Loucy (cell line): ENCODE measurements around the gene HIVEP1.

Experiments
- H2AFZ ChIP-seq: fragments of 200-600 bp; sonication (generic); 2 replicates; pipeline ENCODE4 v1.6.0; 2016; ENCODE audit warnings: antibody characterized with exemption, mild to moderate bottlenecking, low read length, moderate library complexity
- H3F3A ChIP-seq: fragments of 200-600 bp; 2 replicates; pipeline ENCODE4 v1.6.0; 2016; ENCODE audit warnings: antibody characterized with exemption, low read depth, mild to moderate bottlenecking
- H3K27me3 ChIP-seq: fragments of 200-600 bp; sonication (generic); 2 replicates; pipeline ENCODE4 v1.6.1; 2014; ENCODE audit warnings: low read length, mild to moderate bottlenecking; ENCODE audit not compliant: insufficient read depth, poor library complexity, severe bottlenecking
- H3K36me3 ChIP-seq: fragments of 200-600 bp; sonication (generic); 2 replicates; pipeline ENCODE4 v1.6.1; 2016; ENCODE audit warnings: low read length; ENCODE audit not compliant: insufficient read depth
- H3K4me1 ChIP-seq: fragments of 200-600 bp; sonication (generic); 2 replicates; pipeline ENCODE4 v1.5.1; 2014; ENCODE audit warnings: low read length, mild to moderate bottlenecking; ENCODE audit not compliant: insufficient read depth, poor library complexity, severe bottlenecking
- H3K4me2 ChIP-seq: fragments of 200-600 bp; sonication (generic); 2 replicates; pipeline ENCODE4 v1.6.0; 2014; ENCODE audit warnings: antibody characterized with exemption, low read length, low read depth, mild to moderate bottlenecking; ENCODE audit not compliant: poor library complexity, severe bottlenecking
- H3K4me3 ChIP-seq: fragments of 200-600 bp; sonication (generic); 2 replicates; pipeline ENCODE4 v1.5.1; 2014; ENCODE audit warnings: low read length, mild to moderate bottlenecking, mixed read lengths; ENCODE audit not compliant: poor library complexity, severe bottlenecking
- H3K79me2 ChIP-seq: fragments of 200-600 bp; sonication (generic); 2 replicates; pipeline ENCODE4 v1.6.1; 2014; ENCODE audit warnings: low read length; ENCODE audit not compliant: insufficient read depth
- H3K9ac ChIP-seq: fragments of 200-600 bp; sonication (generic); 2 replicates; pipeline ENCODE4 v1.6.0; 2014; ENCODE audit warnings: mild to moderate bottlenecking, low read depth, low read length, moderate library complexity; ENCODE audit not compliant: poor library complexity, severe bottlenecking
- H3K9me2 ChIP-seq: fragments of 200-600 bp; sonication (generic); replicated peaks from 2 replicates; pipeline ENCODE4 v1.6.1; 2016; ENCODE audit warnings: low read depth, low read length, mixed read lengths
- H3K9me3 ChIP-seq: fragments of 200-600 bp; sonication (generic); 2 replicates; pipeline ENCODE4 v1.6.1; 2014; ENCODE audit warnings: mild to moderate bottlenecking, antibody characterized with exemption, low read length, low read depth; ENCODE audit not compliant: insufficient read depth
- H4K20me1 ChIP-seq: fragments of 200-600 bp; sonication (generic); 2 replicates; pipeline ENCODE4 v1.6.0; 2014; ENCODE audit warnings: antibody characterized with exemption, low read length, mild to moderate bottlenecking; ENCODE audit not compliant: insufficient read depth, poor library complexity, severe bottlenecking
- CTCF ChIP-seq: fragments of 200-600 bp; sonication (generic); conservative IDR thresholded peaks from 2 replicates; pipeline ENCODE4 v1.5.1; 2014; ENCODE audit warnings: mild to moderate bottlenecking, antibody characterized with exemption, low read length
- EZH2phosphoT487 ChIP-seq: fragments of 200-600 bp; IDR thresholded peaks from 2 replicates; pipeline ENCODE4 v1.6.1; 2018; ENCODE audit warnings: antibody characterized with exemption, mild to moderate bottlenecking, moderate library complexity, borderline replicate concordance

Gene HIVEP1

GRCh38 chr6:12115492-12115891, 103.4 kb downstream of the HIVEP1 start:
- Histone ChIP-seq H2AFZ (no peak overlapping the region), H3K36me3 (peaks cover 5% of the 10 kb centered on the region; the same call in 1 of the 2 replicates), H3K79me2 (0 out of 2 replicates have a peak, but pooled peaks cover 3% of the 10 kb centered on the region), H3K4me1 (peaks cover 44% of the 10 kb centered on the region), H3F3A (peaks cover 6% of the 10 kb centered on the region; the same call in 1 of the 2 replicates), H3K4me2 (no peak overlapping the region), H3K4me3 (no peak overlapping the region), H3K9me2 (no peaks in the 10 kb centered on the region), H3K27me3 (no peaks in the 10 kb centered on the region), H3K9me3 (no peaks in the 10 kb centered on the region), H4K20me1 (no peaks in the 10 kb centered on the region), H3K9ac (no peak overlapping the region)
- TF ChIP-seq CTCF (no peak), EZH2phosphoT487 (no peak)

- Histone ChIP-seq H3K4me3 (no peak overlapping the region), H2AFZ (no peak overlapping the region), H3K9me3 (no peaks in the 10 kb centered on the region), H3K4me1 (peaks cover 36% of the 10 kb centered on the region), H3K9me2 (no peaks in the 10 kb centered on the region), H4K20me1 (no peaks in the 10 kb centered on the region), H3K27me3 (no peaks in the 10 kb centered on the region), H3K79me2 (0 out of 2 replicates have a peak, but pooled peaks cover 3% of the 10 kb centered on the region), H3K4me2 (no peak overlapping the region), H3F3A (no peaks in the 10 kb centered on the region), H3K36me3 (peaks cover 13% of the 10 kb centered on the region; the same call in 1 of the 2 replicates), H3K9ac (no peak overlapping the region)
- TF ChIP-seq CTCF = no peak
- no peak for TF ChIP-seq EZH2phosphoT487
Measured at GRCh38 chr6:12116264-12116800, 104.2 kb downstream of the HIVEP1 start.

- Histone ChIP-seq H4K20me1 (no peaks in the 10 kb centered on the region), H3K9me2 (no peaks in the 10 kb centered on the region), H3K36me3 (peaks cover 20% of the 10 kb centered on the region; the same call in 1 of the 2 replicates), H3K27me3 (no peaks in the 10 kb centered on the region), H3F3A (no peaks in the 10 kb centered on the region), H3K9ac (no peak overlapping the region), H3K79me2 (0 out of 2 replicates have a peak, but pooled peaks cover 3% of the 10 kb centered on the region), H2AFZ (no peak overlapping the region), H3K4me3 (no peak overlapping the region), H3K4me2 (no peak overlapping the region), H3K9me3 (no peaks in the 10 kb centered on the region), H3K4me1 (peaks cover 31% of the 10 kb centered on the region)
- TF ChIP-seq EZH2phosphoT487 (no peak), CTCF (no peak)
Measured at GRCh38 chr6:12116978-12117377, 104.9 kb downstream of the HIVEP1 start.
